Stomach (tissue), 4 donors: Measurements from ENCODE around the gene HOXC13.

ENCODE experiments used
- CTCF ChIP-seq, 7 experiments: fragments of 450-650 bp in 4 of 7; fragments of 200-600 bp in 3 of 7; sonication (generic) in 3 of 7; IDR thresholded peaks; one replicate each; pipeline ENCODE4 v1.5.1; 2016 to 2019; ENCODE audit warnings: antibody characterized with exemption in 7 of 7, control low read depth in 2 of 7, mild to moderate bottlenecking in 1 of 7
- EP300 ChIP-seq: sonication (generic); formaldehyde crosslinking; IDR thresholded peaks from one replicate; pipeline ENCODE4 v1.6.1; 2017; ENCODE audit warnings: antibody characterized with exemption

GRCh38 chr12:53978477-53979356 is 40.1 kb downstream of the HOXC13 start:
- TF ChIP-seq CTCF (IDR thresholded peaks at IDR 0.05), result no peak
- no peak for TF ChIP-seq EP300
